ENCODE measurements around the gene AKR1C4.

GRCh38 chr10:5216801-5217200 is 20.2 kb downstream of the AKR1C4 start:
- TF ChIP-seq POLR2AphosphoS5 (IDR thresholded peaks at IDR 0.05; ENCODE audit: low read depth, low read length): no peak
- TF ChIP-seq SIN3A (IDR thresholded peaks at IDR 0.05; ENCODE audit: borderline replicate concordance, insufficient read depth, low read depth, low read length): no peak
- no peak for TF ChIP-seq CTCF (IDR thresholded peaks at IDR 0.05)

Measured in Panc1 (cell line).